ENCODE results near the gene SMARCAD1.
"Not testable (repeated sequence)": the region's sequence is repeated elsewhere in the genome, so short reads cannot be mapped to it uniquely, and the experiment has no call there.

The SMARCAD1 gene

GRCh38 chr4:94298725-94299252 is 91.1 kb downstream of the SMARCAD1 start:
- H3K4me1 Mint-ChIP-seq: no peaks in the 10 kb centered on the region
- DNase-seq: no peak
- no peaks in the 10 kb centered on the region for H3K9me3 Mint-ChIP-seq
- H3K27me3 Mint-ChIP-seq: no peaks in the 10 kb centered on the region
- no peak overlapping the region for H3K27ac Mint-ChIP-seq
- no peaks in the 10 kb centered on the region for H3K36me3 Mint-ChIP-seq
- no peak overlapping the region for H3K4me3 Mint-ChIP-seq
- CTCF ChIA-PET: no interaction called here

- Mint-ChIP-seq H3K36me3 (no peaks in the 10 kb centered on the region), H3K9me3 (no peaks in the 10 kb centered on the region), H3K27me3 (no peaks in the 10 kb centered on the region), H3K4me3 (no peak overlapping the region), H3K4me1 (no peaks in the 10 kb centered on the region), H3K27ac (no peak overlapping the region)
- CTCF ChIA-PET: interaction anchor here (0.9 to 1.7 kb wide), 2 partner anchors 37 to 89 kb away, joined by 4 read pairs; no protein-coding TSS in a partner anchor
- no peak for DNase-seq
Observed at GRCh38 chr4:94302191-94302590, 94.5 kb downstream of the SMARCAD1 start.

DNA sequence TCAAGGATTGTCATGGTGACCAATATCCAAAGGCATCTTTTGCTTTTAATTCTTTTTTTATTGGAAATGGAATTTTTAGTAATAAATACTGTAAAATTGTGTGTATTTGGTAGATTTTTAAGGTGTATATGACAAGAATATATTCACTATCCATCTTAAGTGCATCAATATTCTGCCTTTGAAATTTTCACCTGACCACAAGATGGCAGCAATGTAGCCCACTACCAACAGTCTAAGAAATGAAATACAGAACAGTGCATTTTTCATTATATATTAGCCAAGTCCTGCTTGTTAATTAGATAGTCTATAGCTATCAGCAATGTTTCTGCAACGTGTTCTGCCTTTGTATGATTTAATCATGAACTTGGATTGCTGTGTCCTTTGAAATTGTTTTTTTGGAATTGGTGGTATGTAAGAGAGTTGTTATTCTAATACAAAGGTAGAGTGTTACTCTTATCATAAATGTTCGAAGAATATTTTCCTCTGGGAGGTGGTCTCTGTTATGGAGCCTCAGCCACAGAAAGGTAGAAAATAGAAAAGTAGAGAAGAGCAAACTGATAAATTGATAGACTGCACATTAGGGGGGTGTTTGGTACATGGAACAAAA is 96.8 kb downstream of the SMARCAD1 start:
- H3K27ac Mint-ChIP-seq: no peak overlapping the region
- no peak overlapping the region for H3K4me3 Mint-ChIP-seq
- no peaks in the 10 kb centered on the region for H3K9me3 Mint-ChIP-seq
- CTCF ChIA-PET: interaction anchor here (1.2 to 2.1 kb wide), 5 partner anchors 17 to 103 kb away, joined by 3 to 11 read pairs (median 5); no protein-coding TSS in a partner anchor
- DNase-seq: peak; percentile 29
- no peaks in the 10 kb centered on the region for H3K36me3 Mint-ChIP-seq
- no peaks in the 10 kb centered on the region for H3K27me3 Mint-ChIP-seq
- H3K4me1 Mint-ChIP-seq: no peaks in the 10 kb centered on the region

- Mint-ChIP-seq H3K9me3 (no peaks in the 10 kb centered on the region), H3K36me3 (no peaks in the 10 kb centered on the region), H3K27ac (no peak overlapping the region), H3K27me3 (no peaks in the 10 kb centered on the region), H3K4me3 (no peak overlapping the region), H3K4me1 (no peaks in the 10 kb centered on the region)
- CTCF ChIA-PET: interaction anchor here (1.2 to 2.1 kb wide), 5 partner anchors 16 to 102 kb away, joined by 3 to 11 read pairs (median 5); no protein-coding TSS in a partner anchor
- DNase-seq: no peak
Observed at GRCh38 chr4:94305466-94306225, 98.0 kb downstream of the SMARCAD1 start.

DNA sequence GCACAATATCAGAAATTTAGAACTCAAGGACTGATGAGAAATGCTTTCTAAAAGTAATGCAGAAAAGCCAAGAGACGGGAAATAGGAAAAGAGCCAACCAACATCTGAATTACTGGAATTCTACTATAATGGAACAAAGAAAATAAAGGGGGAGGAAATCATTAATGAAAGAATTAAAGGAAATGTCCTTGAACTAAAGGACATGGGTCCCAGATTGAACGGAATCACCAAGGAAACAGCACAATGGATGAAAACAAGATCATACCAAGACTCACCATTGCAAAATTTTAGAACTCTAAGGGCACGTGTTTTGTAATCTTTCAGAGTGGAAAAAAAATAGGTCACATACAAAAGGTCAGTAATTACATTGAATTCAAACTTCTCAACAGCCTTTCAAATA is 99.0 kb downstream of the SMARCAD1 start:
- H3K4me3 Mint-ChIP-seq: no peak overlapping the region
- CTCF ChIA-PET: interaction anchor here (2.1 kb wide), 1 partner anchor 101 kb away, joined by 11 read pairs; no protein-coding TSS in a partner anchor

DNA sequence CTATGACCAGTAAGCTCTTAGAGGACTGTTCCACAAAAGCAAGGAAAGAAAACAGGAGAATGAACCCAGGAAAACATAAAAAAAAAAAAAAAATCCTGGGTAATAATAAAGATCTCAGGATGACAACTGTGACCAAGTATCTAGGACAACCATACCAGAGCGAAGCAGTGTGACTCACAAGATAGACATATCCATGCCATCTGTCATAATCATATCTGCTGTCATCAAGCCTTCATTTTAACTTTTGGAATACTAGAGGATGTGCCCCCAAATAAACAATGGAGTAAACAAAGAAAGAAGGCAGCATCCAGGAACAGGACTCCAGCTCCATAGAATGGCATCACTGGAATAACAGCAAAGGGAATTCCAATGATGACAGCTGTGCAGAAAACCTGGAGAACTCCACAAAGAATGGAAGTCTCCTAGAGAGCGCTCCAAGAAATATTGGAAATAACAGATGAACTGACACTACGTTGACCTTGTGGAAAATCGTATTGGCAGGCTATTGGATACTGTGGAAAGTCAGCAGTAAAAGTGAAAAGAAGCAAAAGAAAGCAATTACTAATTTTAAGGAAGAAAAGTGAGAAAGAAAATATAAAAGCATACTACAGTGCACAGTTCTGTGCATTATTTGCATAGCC is 99.7 kb downstream of the SMARCAD1 start:
- no peak for DNase-seq
- Mint-ChIP-seq H3K9me3 (no peaks in the 10 kb centered on the region), H3K36me3 (no peaks in the 10 kb centered on the region), H3K4me3 (no peak overlapping the region), H3K27ac (no peak overlapping the region), H3K4me1 (no peaks in the 10 kb centered on the region), H3K27me3 (no peaks in the 10 kb centered on the region)
- CTCF ChIA-PET: no interaction called here

More for the DNA sequence above, 99.0 kb downstream of the SMARCAD1 start:
- H3K4me1 Mint-ChIP-seq: no peaks in the 10 kb centered on the region
- no peaks in the 10 kb centered on the region for H3K27me3 Mint-ChIP-seq
- H3K9me3 Mint-ChIP-seq: no peaks in the 10 kb centered on the region
- H3K36me3 Mint-ChIP-seq: no peaks in the 10 kb centered on the region
- no peak overlapping the region for H3K27ac Mint-ChIP-seq
- no peak for DNase-seq

DNA sequence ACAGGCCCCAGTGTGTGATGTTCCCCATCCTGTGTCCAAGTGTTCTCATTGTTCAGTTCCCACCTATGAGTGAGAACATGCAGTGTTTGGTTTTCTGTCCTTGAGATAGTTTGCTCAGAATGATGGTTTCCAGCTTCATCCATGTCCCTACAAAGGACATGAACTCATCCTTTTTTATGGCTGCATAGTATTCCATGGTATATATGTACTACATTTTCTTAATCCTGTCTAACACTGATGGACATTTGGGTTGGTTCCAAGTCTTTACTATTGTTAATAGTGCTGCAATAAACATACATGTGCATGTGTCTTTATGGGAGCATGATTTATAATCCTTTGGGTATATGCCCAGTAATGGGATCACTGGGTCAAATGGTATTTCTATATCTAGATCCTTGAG is 112.3 kb downstream of the SMARCAD1 start:
- DNase-seq, H3K36me3 Mint-ChIP-seq, H3K27ac Mint-ChIP-seq, CTCF ChIA-PET, H3K27me3 Mint-ChIP-seq, H3K9me3 Mint-ChIP-seq, H3K4me1 Mint-ChIP-seq, H3K4me3 Mint-ChIP-seq: not testable (repeated sequence)

DNA sequence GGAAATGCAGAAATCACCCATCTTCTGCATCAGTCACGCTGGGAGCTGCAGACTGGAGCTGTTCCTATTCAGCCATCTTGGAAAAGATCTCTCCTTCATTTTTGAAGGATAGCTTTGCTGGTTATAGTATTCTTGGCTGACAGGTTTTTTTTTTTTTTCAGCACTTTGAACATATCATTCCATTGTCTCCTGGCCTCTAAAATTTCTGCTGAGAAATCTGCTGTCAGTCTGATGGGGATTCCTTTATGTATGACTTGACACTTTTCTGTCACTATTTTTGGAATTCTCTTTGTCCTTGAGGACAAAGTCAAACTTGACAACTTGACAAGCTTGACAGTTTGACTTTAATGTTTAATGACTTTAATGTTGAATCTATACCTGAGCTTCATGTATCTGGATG is 118.2 kb downstream of the SMARCAD1 start:
- Mint-ChIP-seq H3K36me3 (no peaks in the 10 kb centered on the region), H3K4me3 (no peak overlapping the region), H3K27ac (no peak overlapping the region), H3K9me3 (peaks cover 18% of the 10 kb centered on the region), H3K4me1 (no peaks in the 10 kb centered on the region), H3K27me3 (peaks cover 11% of the 10 kb centered on the region)
- DNase-seq: no peak
- CTCF ChIA-PET: no interaction called here

DNA sequence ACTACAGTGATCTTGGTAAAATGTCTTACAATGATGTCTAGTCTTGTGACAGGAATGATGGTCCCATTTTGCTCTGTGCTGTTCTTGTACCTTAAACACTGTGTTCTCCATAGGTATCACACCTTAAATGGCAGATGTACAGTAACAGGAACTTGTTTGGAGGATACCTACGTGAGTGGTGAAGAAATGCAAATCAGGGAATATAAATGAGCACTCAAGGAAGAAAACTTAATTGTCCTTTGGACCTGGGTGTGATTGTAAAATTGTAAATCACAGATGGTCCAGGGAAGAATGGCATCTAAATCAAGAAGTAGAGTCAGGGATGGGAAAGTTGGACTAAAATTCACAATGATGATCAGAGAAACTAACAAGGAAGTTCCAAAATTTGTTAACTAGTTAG is 122.3 kb downstream of the SMARCAD1 start:
- DNase-seq: no peak
- no peaks in the 10 kb centered on the region for H3K4me1 Mint-ChIP-seq
- no peak overlapping the region for H3K27ac Mint-ChIP-seq
- CTCF ChIA-PET: no interaction called here
- peaks cover 18% of the 10 kb centered on the region for H3K9me3 Mint-ChIP-seq
- peaks cover 13% of the 10 kb centered on the region for H3K27me3 Mint-ChIP-seq
- no peaks in the 10 kb centered on the region for H3K36me3 Mint-ChIP-seq
- no peak overlapping the region for H3K4me3 Mint-ChIP-seq

- Mint-ChIP-seq H3K36me3 (no peaks in the 10 kb centered on the region), H3K4me1 (no peaks in the 10 kb centered on the region), H3K27ac (no peak overlapping the region), H3K4me3 (no peak overlapping the region), H3K27me3 (peaks cover 4% of the 10 kb centered on the region), H3K9me3 (no peaks in the 10 kb centered on the region)
- DNase-seq: no peak
- CTCF ChIA-PET: interaction anchor here (0.8 to 1.3 kb wide), 3 partner anchors 57 to 76 kb away, joined by 3 read pairs; no protein-coding TSS in a partner anchor
Observed at GRCh38 chr4:94332983-94333590, 125.4 kb downstream of the SMARCAD1 start.

DNA sequence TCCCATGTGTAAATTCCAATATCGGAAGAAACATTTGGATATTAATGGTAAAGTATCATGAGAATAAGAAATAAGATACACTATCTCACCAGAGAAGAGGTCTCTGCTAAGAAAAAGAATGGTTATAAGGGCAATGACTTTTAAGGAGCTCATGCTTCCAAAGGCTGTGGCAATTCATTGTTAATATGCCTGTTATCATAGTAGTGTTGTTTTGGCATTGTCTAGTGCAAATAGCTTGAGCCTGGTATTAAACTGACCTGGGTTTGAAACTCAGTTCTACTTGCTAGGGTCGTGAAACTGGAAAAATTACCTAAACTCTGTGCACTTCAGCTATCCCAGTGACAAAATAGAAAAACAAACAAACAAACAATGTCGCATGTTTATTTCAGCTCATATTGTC is 126.2 kb downstream of the SMARCAD1 start:
- Mint-ChIP-seq H3K4me1 (peaks cover 4% of the 10 kb centered on the region), H3K36me3 (no peaks in the 10 kb centered on the region), H3K9me3 (no peaks in the 10 kb centered on the region), H3K27me3 (peaks cover 4% of the 10 kb centered on the region), H3K4me3 (no peak overlapping the region), H3K27ac (no peak overlapping the region)
- no peak for DNase-seq
- CTCF ChIA-PET: interaction anchor here (0.9 kb wide), 1 partner anchor 56 kb away, joined by 3 read pairs; no protein-coding TSS in a partner anchor

GRCh38 chr4:94334476-94334875 is 126.8 kb downstream of the SMARCAD1 start:
- Mint-ChIP-seq H3K4me1 (peaks cover 9% of the 10 kb centered on the region), H3K36me3 (no peaks in the 10 kb centered on the region), H3K9me3 (no peaks in the 10 kb centered on the region), H3K4me3 (no peak overlapping the region), H3K27ac (no peak overlapping the region), H3K27me3 (peaks cover 4% of the 10 kb centered on the region)
- CTCF ChIA-PET: no interaction called here
- no peak for DNase-seq

- H3K27me3 Mint-ChIP-seq: peaks cover 4% of the 10 kb centered on the region
- H3K27ac Mint-ChIP-seq: no peak overlapping the region
- no peak overlapping the region for H3K4me3 Mint-ChIP-seq
- peaks cover 14% of the 10 kb centered on the region for H3K4me1 Mint-ChIP-seq
- DNase-seq: no peak
- no peaks in the 10 kb centered on the region for H3K36me3 Mint-ChIP-seq
- CTCF ChIA-PET: no interaction called here
- H3K9me3 Mint-ChIP-seq: no peaks in the 10 kb centered on the region
Observed at GRCh38 chr4:94334962-94335361, 127.3 kb downstream of the SMARCAD1 start.

DNA sequence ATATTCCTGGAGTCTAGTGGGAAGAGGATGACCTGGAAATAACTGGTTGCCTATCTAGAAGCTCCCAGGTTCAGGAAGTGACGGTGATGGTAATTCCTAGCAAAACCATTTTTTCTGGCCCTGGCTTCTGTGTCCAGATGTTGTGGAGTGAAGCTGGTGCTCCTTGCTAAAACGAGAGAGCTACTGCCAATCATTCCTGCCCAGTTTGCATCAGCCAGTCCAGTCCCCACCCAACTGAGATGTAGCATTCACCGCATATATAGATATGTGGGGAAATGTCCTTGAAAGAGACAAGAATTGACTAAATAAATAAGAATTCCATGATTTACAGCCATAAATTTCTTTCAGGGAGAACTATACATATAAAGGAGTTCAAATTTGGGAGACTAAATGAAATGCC is 128.6 kb downstream of the SMARCAD1 start:
- no peaks in the 10 kb centered on the region for H3K36me3 Mint-ChIP-seq
- no peak overlapping the region for H3K27ac Mint-ChIP-seq
- CTCF ChIA-PET: interaction anchor here (1.4 kb wide), 1 partner anchor 54 kb away, joined by 6 read pairs; no protein-coding TSS in a partner anchor
- DNase-seq: no peak
- no peaks in the 10 kb centered on the region for H3K9me3 Mint-ChIP-seq
- H3K4me1 Mint-ChIP-seq: peaks cover 14% of the 10 kb centered on the region
- no peak overlapping the region for H3K4me3 Mint-ChIP-seq
- peaks cover 4% of the 10 kb centered on the region for H3K27me3 Mint-ChIP-seq

Measured in activated naive CD4-positive, alpha-beta T cell treated with anti-CD3 and anti-CD28 coated beads, Interleukin-2, amount 10 ng/mL, durations not matched to agents 7 days and 5 days (primary cell).